ENCODE data around the gene TOR4A.
A peak's percentile ranks its signal among the peaks of the same experiment; 100 is the strongest.
"Not testable (repeated sequence)": the region's sequence is repeated elsewhere in the genome, so short reads cannot be mapped to it uniquely, and the experiment has no call there.

The TOR4A gene

GRCh38 chr9:137254624-137255447, 22.7 kb upstream of the TOR4A start, which contains the start of gene NELFB:
NELFB (plus strand) TSS chr9:137255327.
- Mint-ChIP-seq H3K9me3 (no peaks in the 10 kb centered on the region), H3K4me3 (peak within 1 kb of the TSS; percentile 83), H3K27me3 (peaks cover 2% of the 10 kb centered on the region), H3K36me3 (ENCODE audit: low read depth) (peaks cover 10% of the 10 kb centered on the region), H3K27ac (peak within 1 kb of the TSS; percentile 81), H3K4me1 (peaks cover 13% of the 10 kb centered on the region)
- ATAC-seq (peak; percentile 86), DNase-seq (peak; percentile 99)

DNA sequence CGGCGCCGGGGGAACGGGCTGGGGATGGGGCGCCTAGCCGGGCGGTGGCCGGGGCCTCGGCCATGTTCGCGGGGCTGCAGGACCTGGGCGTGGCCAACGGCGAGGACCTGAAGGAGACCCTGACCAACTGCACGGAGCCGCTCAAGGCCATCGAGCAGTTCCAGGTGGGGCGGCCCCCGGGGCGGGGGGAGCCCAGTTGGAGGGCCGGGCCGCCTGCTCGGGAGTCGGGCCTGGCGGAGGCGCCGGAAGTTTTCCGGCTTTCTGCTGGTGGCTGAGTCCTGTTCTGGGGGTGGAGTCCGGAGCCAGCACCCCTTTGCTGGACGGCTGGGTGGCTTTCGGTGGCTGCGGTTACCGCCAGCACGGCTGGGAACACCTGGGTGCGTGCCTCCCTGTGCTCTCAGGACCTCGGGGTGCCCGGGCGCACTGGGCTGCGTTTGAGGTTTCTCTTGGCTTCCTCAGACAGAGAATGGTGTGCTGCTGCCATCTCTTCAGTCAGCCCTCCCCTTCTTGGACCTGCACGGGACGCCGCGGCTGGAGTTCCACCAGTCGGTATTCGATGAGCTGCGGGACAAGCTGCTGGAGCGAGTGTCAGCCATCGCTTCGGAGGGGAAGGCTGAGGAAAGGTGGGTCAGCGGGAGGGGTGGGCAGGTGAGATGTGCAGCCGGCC, 21.9 kb upstream of the TOR4A start:
- H3K9me3 Mint-ChIP-seq, result no peaks in the 10 kb centered on the region
- ATAC-seq (no peak), DNase-seq (no peak)
- H3K27ac Mint-ChIP-seq, result peak overlapping the region; percentile 52
- H3K36me3 Mint-ChIP-seq (ENCODE audit: low read depth), result peaks cover 10% of the 10 kb centered on the region
- peaks cover 13% of the 10 kb centered on the region for H3K4me1 Mint-ChIP-seq
- peak overlapping the region; percentile 83 for H3K4me3 Mint-ChIP-seq
- H3K27me3 Mint-ChIP-seq, result peaks cover 2% of the 10 kb centered on the region

DNA sequence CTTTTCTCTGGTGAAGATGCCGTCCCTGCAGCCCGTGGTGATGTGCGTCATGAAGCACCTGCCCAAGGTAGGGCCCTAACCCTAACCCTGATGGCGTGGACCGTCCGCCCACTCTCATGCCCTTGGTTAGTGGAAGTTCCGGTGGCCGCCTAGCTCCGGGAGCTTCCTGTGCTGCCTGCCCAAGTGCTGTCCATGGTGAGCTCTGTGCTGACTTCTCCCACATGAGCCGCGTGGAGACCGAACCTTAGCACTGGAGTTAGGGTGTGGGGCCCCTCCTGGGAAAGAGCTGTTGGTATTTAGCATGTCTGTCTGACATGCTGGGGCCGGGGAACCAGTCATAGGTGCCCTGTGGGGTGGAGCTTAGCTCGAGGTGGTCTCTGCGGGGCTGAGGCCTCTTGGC, 21.2 kb upstream of the TOR4A start:
- no peaks in the 10 kb centered on the region for H3K9me3 Mint-ChIP-seq
- no peak overlapping the region for H3K27ac Mint-ChIP-seq
- H3K27me3 Mint-ChIP-seq, result peaks cover 2% of the 10 kb centered on the region
- no peak for ATAC-seq
- H3K36me3 Mint-ChIP-seq (ENCODE audit: low read depth), result peaks cover 10% of the 10 kb centered on the region
- DNase-seq, result no peak
- peaks cover 13% of the 10 kb centered on the region for H3K4me1 Mint-ChIP-seq
- peak overlapping the region; percentile 83 for H3K4me3 Mint-ChIP-seq

DNA sequence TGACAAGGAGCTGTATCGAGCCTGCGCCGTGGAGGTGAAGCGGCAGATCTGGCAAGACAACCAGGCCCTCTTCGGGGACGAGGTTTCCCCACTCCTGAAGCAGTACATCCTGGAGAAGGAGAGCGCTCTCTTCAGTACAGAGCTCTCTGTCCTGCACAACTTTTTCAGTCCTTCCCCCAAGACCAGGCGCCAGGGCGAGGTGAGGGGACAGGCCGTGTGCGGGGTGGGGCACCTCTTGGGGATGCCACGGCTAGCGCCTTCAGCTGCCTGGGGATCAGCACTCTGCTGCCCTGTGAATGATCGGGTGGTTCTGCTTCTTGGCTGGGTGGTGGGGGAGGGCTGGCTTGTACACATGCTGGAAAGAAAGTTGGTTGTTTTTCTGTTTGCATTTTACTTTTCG, 20.7 kb upstream of the TOR4A start:
- ATAC-seq, result no peak
- H3K36me3 Mint-ChIP-seq (ENCODE audit: low read depth), result peaks cover 12% of the 10 kb centered on the region
- peaks cover 13% of the 10 kb centered on the region for H3K4me1 Mint-ChIP-seq
- peaks cover 2% of the 10 kb centered on the region for H3K27me3 Mint-ChIP-seq
- H3K4me3 Mint-ChIP-seq, result peak overlapping the region; percentile 83
- DNase-seq, result no peak
- no peaks in the 10 kb centered on the region for H3K9me3 Mint-ChIP-seq
- no peak overlapping the region for H3K27ac Mint-ChIP-seq

DNA sequence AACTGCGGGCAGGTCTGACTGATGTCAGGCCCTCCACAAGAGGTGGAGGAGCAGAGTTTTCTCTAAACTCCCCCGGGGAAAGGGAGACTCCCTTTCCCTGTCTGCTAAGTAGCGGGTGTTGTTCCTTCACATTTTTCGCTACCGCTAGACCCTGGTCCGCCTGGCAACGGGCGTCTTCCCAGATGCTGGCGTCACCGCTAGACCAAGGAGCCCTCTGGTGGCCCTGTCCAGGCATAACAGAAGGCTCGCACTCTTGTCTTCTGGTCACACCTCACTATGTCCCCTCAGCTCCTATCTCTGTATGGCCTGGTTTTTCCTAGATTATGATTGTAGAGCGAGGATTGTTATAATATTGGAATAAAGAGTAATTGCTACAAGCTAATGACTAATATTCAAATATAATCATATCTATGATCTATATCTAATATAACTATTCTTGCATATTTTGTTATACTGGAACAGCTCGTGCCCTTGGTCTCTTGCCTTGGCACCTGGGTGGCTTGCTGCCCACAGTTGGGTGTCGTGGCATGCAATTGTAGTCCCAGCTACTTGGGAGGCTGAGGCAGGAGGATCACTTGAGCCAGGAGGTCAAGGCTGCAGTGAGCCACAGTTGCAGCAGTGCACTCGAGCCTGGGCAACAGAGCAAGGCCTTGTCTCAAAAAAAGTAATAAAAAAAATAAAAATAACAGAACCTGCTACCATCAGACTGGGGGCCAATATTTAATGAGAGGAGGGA, 15.2 kb upstream of the TOR4A start:
- DNase-seq; ATAC-seq; H3K4me1 Mint-ChIP-seq; H3K36me3 Mint-ChIP-seq (ENCODE audit: low read depth); H3K27me3 Mint-ChIP-seq; H3K27ac Mint-ChIP-seq; H3K4me3 Mint-ChIP-seq; H3K9me3 Mint-ChIP-seq: not testable (repeated sequence)

DNA sequence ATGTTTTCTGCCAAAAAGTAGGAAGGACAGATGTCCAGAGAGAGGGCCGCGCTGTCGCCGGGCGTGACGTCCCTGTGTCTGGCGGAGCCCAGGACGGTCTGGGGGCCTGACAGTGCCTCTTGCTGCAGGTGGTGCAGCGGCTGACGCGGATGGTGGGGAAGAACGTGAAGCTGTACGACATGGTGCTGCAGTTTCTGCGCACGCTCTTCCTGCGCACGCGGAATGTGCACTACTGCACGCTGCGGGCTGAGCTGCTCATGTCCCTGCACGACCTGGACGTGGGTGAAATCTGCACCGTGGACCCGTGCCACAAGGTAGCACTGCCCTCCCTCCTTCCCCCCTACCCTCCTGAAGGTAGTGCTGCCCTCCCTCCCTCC, 14.6 kb upstream of the TOR4A start:
- ATAC-seq (no peak), DNase-seq (no peak)
- Mint-ChIP-seq H3K4me1 (no peaks in the 10 kb centered on the region), H3K4me3 (no peak overlapping the region), H3K27ac (no peak overlapping the region), H3K9me3 (no peaks in the 10 kb centered on the region), H3K36me3 (ENCODE audit: low read depth) (peaks cover 14% of the 10 kb centered on the region), H3K27me3 (no peaks in the 10 kb centered on the region)

DNA sequence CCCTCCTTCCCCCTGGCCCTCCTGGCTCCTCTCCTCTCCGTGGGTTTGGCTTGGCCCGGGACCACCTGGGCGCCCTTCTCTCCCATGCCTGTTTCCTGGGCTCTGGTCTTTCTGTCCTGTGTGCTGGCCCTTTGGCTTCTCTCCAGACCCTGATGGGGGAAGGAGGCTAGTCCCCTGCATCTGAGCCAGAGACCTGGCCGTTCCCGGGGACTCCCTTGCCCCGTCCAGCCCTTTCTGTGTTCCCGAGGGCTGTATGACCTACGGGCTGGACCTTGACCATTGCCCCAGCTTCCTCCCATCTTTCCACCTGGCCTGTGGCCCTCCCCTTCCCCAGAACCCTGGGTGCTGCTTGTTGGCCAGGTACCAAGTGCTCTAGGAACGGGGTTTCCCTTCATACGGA, 14.0 kb upstream of the TOR4A start:
- H3K4me3 Mint-ChIP-seq, result no peak overlapping the region
- H3K4me1 Mint-ChIP-seq, result peaks cover under 1% of the 10 kb centered on the region
- no peaks in the 10 kb centered on the region for H3K9me3 Mint-ChIP-seq
- ATAC-seq (no peak), DNase-seq (no peak)
- peaks cover 17% of the 10 kb centered on the region for H3K36me3 Mint-ChIP-seq (ENCODE audit: low read depth)
- H3K27me3 Mint-ChIP-seq, result no peaks in the 10 kb centered on the region
- H3K27ac Mint-ChIP-seq, result no peak overlapping the region

DNA sequence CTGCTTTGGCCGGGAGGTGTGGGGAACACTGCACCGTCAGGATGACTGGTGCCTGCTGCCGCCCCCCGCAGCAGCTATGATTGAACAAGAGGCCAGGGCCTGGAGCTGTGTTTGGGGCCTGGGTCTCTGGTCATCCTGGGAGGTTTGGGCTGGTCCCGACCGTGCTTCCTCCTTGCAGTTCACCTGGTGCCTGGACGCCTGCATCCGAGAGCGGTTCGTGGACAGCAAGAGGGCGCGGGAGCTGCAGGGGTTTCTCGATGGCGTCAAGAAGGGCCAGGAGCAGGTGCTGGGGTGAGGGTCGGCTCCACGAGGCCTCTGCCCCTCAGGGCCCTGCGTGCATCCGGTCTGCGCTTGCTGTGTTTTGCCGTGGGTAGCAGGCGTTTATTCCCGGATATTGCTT, 13.5 kb upstream of the TOR4A start:
- DNase-seq (no peak), ATAC-seq (no peak)
- H3K4me1 Mint-ChIP-seq, result peaks cover 2% of the 10 kb centered on the region
- H3K4me3 Mint-ChIP-seq, result no peak overlapping the region
- no peaks in the 10 kb centered on the region for H3K9me3 Mint-ChIP-seq
- no peaks in the 10 kb centered on the region for H3K27me3 Mint-ChIP-seq
- no peak overlapping the region for H3K27ac Mint-ChIP-seq
- H3K36me3 Mint-ChIP-seq (ENCODE audit: low read depth), result peaks cover 19% of the 10 kb centered on the region

GRCh38 chr9:137265496-137266161, 11.9 kb upstream of the TOR4A start:
- Mint-ChIP-seq H3K27ac (no peak overlapping the region), H3K4me1 (peaks cover 5% of the 10 kb centered on the region), H3K9me3 (no peaks in the 10 kb centered on the region), H3K4me3 (no peak overlapping the region), H3K36me3 (ENCODE audit: low read depth) (peaks cover 27% of the 10 kb centered on the region), H3K27me3 (no peaks in the 10 kb centered on the region)
- DNase-seq, result no peak
- ATAC-seq, result no peak

DNA sequence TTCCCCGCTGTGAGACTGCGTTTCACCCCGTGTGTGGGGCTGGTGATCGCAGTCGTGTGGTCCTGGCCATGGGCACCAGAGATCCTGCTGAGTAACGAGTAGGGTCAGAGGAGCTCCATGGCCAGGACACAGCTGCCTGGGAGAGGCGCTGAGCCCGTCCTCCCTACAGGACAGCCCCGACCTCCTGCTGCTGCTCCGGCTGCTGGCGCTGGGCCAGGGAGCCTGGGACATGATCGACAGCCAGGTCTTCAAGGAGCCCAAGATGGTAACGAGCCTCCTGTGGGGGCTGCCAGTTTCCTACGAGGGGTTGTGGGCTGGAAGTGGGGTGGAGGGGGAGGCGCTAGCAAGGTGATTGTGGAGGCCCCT, 11.4 kb upstream of the TOR4A start:
- no peak overlapping the region for H3K27ac Mint-ChIP-seq
- ATAC-seq (no peak), DNase-seq (no peak)
- no peaks in the 10 kb centered on the region for H3K9me3 Mint-ChIP-seq
- peaks cover 10% of the 10 kb centered on the region for H3K4me1 Mint-ChIP-seq
- no peak overlapping the region for H3K4me3 Mint-ChIP-seq
- peaks cover 27% of the 10 kb centered on the region for H3K36me3 Mint-ChIP-seq (ENCODE audit: low read depth)
- H3K27me3 Mint-ChIP-seq, result no peaks in the 10 kb centered on the region

DNA sequence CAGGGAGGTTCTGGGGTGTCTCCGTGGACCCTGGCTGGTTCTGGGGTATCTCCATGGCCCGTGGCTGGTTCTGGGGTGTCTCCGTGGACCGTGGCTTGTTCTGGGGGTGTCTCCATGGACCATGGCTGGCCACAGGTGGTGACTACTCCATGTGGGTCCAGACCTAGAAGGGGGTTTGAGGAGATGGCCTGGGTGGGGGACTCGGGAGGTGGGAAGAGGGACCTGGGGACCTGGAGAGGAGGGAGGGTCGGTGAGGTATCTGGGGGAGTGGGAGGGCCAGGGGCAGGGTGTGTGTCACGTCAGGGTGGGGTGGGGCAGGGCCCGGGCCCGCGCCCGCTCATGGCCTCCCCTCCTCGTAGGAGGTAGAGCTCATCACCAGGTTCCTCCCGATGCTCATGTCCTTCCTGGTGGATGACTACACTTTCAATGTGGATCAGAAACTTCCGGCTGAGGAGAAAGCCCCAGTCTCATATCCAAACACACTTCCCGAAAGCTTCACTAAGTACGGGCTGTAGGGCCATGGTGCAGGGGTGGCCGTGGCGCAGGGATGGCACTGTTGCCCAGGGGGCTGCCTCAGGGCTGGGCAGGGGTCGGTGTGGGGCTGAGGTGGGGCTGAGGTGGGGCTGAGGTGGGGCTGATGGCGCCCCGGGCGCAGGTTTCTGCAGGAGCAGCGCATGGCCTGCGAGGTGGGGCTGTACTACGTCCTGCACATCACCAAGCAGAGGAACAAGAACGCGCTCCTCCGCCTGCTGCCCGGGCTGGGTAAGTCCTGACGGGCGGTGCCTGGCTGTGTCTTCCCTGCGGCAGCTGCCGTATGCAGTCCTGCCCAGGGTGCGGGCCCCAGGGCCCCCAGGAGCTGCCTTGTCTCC, 10.7 kb upstream of the TOR4A start:
- H3K27me3 Mint-ChIP-seq, result no peaks in the 10 kb centered on the region
- H3K4me1 Mint-ChIP-seq, result peaks cover 15% of the 10 kb centered on the region
- H3K36me3 Mint-ChIP-seq (ENCODE audit: low read depth), result peaks cover 27% of the 10 kb centered on the region
- H3K27ac Mint-ChIP-seq, result no peak overlapping the region
- ATAC-seq (no peak), DNase-seq (no peak)
- no peak overlapping the region for H3K4me3 Mint-ChIP-seq
- no peaks in the 10 kb centered on the region for H3K9me3 Mint-ChIP-seq

- H3K27ac Mint-ChIP-seq, result no peak overlapping the region
- no peak for DNase-seq
- H3K4me1 Mint-ChIP-seq, result peaks cover 15% of the 10 kb centered on the region
- H3K36me3 Mint-ChIP-seq (ENCODE audit: low read depth), result peaks cover 27% of the 10 kb centered on the region
- H3K9me3 Mint-ChIP-seq, result no peaks in the 10 kb centered on the region
- ATAC-seq, result no peak
- H3K4me3 Mint-ChIP-seq, result no peak overlapping the region
- H3K27me3 Mint-ChIP-seq, result no peaks in the 10 kb centered on the region
Observed at GRCh38 chr9:137267933-137268355, 9.6 kb upstream of the TOR4A start.

DNA sequence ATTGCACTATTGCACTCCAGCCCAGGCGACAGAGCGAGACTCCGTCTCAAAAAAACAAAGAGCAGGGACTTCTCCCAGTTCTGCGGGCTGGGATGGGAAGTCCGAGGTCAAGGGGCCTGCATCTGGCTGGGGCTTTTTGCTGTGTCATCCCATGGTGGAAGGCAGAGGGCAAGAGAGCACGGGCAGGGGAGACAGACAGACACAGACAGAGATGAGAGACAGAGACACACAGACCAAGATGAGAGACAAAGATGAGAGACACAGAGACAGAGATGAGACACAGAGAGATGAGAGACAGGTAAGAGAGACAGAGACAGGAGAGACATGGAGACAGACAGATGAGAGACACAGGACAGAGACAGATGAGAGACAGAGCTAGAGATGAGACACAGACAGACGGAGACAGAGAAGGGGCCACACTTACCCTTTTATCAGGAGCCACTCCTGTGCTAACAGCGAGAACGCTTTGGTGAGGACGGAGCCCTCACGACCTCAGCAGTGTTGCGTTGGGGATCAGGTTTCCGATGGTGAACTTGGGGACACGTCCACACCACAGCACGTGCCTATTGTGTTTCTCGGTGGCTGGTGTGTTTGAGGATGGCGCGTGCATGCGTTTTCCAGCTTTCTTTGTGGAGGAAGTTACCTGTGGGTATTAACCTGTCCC, 8.9 kb upstream of the TOR4A start:
- Mint-ChIP-seq H3K4me1 (peaks cover 15% of the 10 kb centered on the region), H3K27ac (no peak overlapping the region), H3K36me3 (ENCODE audit: low read depth) (peaks cover 27% of the 10 kb centered on the region), H3K27me3 (no peaks in the 10 kb centered on the region), H3K4me3 (no peak overlapping the region), H3K9me3 (no peaks in the 10 kb centered on the region)
- ATAC-seq (no peak), DNase-seq (no peak)

Measured in activated naive CD8-positive, alpha-beta T cell treated with anti-CD3 and anti-CD28 coated beads, Interleukin-2, amount 50 U/mL, for 24 hours (primary cell).